Dedifferentiated amniotic fluid mesenchymal stem cell (primary cell): Measurements from ENCODE around the gene ABR.
"Not testable (repeated sequence)": the region's sequence is repeated elsewhere in the genome, so short reads cannot be mapped to it uniquely, and the experiment has no call there.

Experiments
- DNase-seq: peaks from one replicate; pipeline ENCODE4 v3.0.0-alpha.2; 2016; ENCODE audit errors: extremely low spot score

The ABR gene

GRCh38 chr17:1147664-1148063 lies 32.1 kb downstream of the ABR start:
- DNase-seq = no peak

GRCh38 chr17:1146561-1147265 lies 33.1 kb downstream of the ABR start:
- DNase-seq = no peak

- DNase-seq = no peak
Observed at GRCh38 chr17:1145311-1145986, 34.3 kb downstream of the ABR start.

GRCh38 chr17:1144162-1144561 lies 35.6 kb downstream of the ABR start:
- no peak for DNase-seq

- DNase-seq = no peak
Observed at GRCh38 chr17:1143573-1143972, 36.2 kb downstream of the ABR start.

GRCh38 chr17:1142561-1142971 lies 37.2 kb downstream of the ABR start:
- no peak for DNase-seq

GRCh38 chr17:1137465-1137894 lies 42.3 kb downstream of the ABR start:
- DNase-seq = no peak

- no peak for DNase-seq
Observed at GRCh38 chr17:1136748-1137147, 43.0 kb downstream of the ABR start.

GRCh38 chr17:1134634-1135324 lies 45.0 kb downstream of the ABR start:
- DNase-seq = no peak

- DNase-seq = no peak
Observed at GRCh38 chr17:1130191-1130590, 49.6 kb downstream of the ABR start.

- DNase-seq = not testable (repeated sequence)
Observed at GRCh38 chr17:1128463-1128862, 51.3 kb downstream of the ABR start.

- DNase-seq = no peak
Observed at GRCh38 chr17:1126801-1127550, 52.8 kb downstream of the ABR start.

- no peak for DNase-seq
Observed at GRCh38 chr17:1126250-1126797, 53.5 kb downstream of the ABR start.

GRCh38 chr17:1125788-1126145 lies 54.0 kb downstream of the ABR start:
- no peak for DNase-seq

- DNase-seq = no peak
Observed at GRCh38 chr17:1124896-1125787, 54.6 kb downstream of the ABR start.

- no peak for DNase-seq
Observed at GRCh38 chr17:1123921-1124715, 55.7 kb downstream of the ABR start.

- DNase-seq = no peak
Observed at GRCh38 chr17:1123393-1123831, 56.4 kb downstream of the ABR start.

GRCh38 chr17:1122533-1123392 lies 57.0 kb downstream of the ABR start:
- DNase-seq = peak; percentile 48

- not testable (repeated sequence) for DNase-seq
Observed at GRCh38 chr17:1121442-1121817, 58.4 kb downstream of the ABR start.
